ENCODE measurements around the gene GABRG3. TPM values are rescaled to one million over a fixed set of nuclear protein-coding genes. Genes with fewer than 3 reads are reported as not detected.

Gene GABRG3
- polyA plus RNA-seq, 2 of the 4 experiments (the other 2 are of a cell fraction): 0.08 to 0.18 TPM

GRCh38 chr15:27070841-27071240 is 99.9 kb downstream of the GABRG3 start:
- TF ChIP-seq ELK1 (IDR thresholded peaks at IDR 0.05; ENCODE audit: low read depth, low read length): no peak
- TF ChIP-seq CHD4 (IDR thresholded peaks at IDR 0.05; ENCODE audit: borderline replicate concordance): no peak
- TF ChIP-seq ESRRA (IDR thresholded peaks at IDR 0.05; ENCODE audit: borderline replicate concordance, low read length): no peak
- no peak for TF ChIP-seq ZFP36 (IDR thresholded peaks at IDR 0.05; ENCODE audit: borderline replicate concordance, partially characterized antibody)
- TF ChIP-seq, protein P1, sequence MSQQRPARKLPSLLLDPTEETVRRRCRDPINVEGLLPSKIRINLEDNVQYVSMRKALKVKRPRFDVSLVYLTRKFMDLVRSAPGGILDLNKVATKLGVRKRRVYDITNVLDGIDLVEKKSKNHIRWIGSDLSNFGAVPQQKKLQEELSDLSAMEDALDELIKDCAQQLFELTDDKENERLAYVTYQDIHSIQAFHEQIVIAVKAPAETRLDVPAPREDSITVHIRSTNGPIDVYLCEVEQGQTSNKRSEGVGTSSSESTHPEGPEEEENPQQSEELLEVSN (IDR thresholded peaks at IDR 0.05; ENCODE audit: borderline replicate concordance, low read depth): no peak
- no peak for TF ChIP-seq POLR2AphosphoS2 (conservative IDR thresholded peaks at IDR 0.05; ENCODE audit: low read length)
- TF ChIP-seq ZSCAN20 (CRISPR knock-in tag; IDR thresholded peaks at IDR 0.05): no peak
- TF ChIP-seq, protein P2, sequence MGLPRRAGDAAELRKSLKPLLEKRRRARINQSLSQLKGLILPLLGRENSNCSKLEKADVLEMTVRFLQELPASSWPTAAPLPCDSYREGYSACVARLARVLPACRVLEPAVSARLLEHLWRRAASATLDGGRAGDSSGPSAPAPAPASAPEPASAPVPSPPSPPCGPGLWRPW (IDR thresholded peaks at IDR 0.05): no peak
- DNase-seq (ENCODE audit: low read depth in 1 of 2, low spot score in 1 of 2) (no peak), FAIRE-seq (no peak), ATAC-seq (no peak)
- H3K27ac ChIP-seq: no peak overlapping the region
- no peaks in the 10 kb centered on the region for H3K4me1 ChIP-seq
- WGBS (ENCODE audit: missing lambda C conversion rate): 10% methylated on average over 6 of the region's 6 CpGs
- H3K4me3 ChIP-seq: no peak overlapping the region
- H3K4me2 ChIP-seq: no peak overlapping the region
- CTCF ChIA-PET: interaction anchor here (1.2 to 1.9 kb wide), 3 partner anchors 12 to 98 kb away, joined by 3 to 8 read pairs (median 3); no protein-coding TSS in a partner anchor
- peaks cover 12% of the 10 kb centered on the region; the same call in 2 of the 3 replicates for H3K9me3 ChIP-seq
- POLR2A ChIA-PET: no interaction called here

GRCh38 chr15:27074179-27074578 is 103.2 kb downstream of the GABRG3 start:
- TF ChIP-seq HOXB13 (CRISPR knock-in tag; IDR thresholded peaks at IDR 0.05; ENCODE audit: low read depth): no peak
- no peak for TF ChIP-seq CEBPB (IDR thresholded peaks at IDR 0.05)
- no peak for TF ChIP-seq KDM1A (IDR thresholded peaks at IDR 0.05; ENCODE audit: low read depth)
- no peak for TF ChIP-seq ELK1 (IDR thresholded peaks at IDR 0.05; ENCODE audit: low read depth, low read length)
- TF ChIP-seq ZC3H11A (IDR thresholded peaks at IDR 0.05): no peak
- TF ChIP-seq, protein P3, sequence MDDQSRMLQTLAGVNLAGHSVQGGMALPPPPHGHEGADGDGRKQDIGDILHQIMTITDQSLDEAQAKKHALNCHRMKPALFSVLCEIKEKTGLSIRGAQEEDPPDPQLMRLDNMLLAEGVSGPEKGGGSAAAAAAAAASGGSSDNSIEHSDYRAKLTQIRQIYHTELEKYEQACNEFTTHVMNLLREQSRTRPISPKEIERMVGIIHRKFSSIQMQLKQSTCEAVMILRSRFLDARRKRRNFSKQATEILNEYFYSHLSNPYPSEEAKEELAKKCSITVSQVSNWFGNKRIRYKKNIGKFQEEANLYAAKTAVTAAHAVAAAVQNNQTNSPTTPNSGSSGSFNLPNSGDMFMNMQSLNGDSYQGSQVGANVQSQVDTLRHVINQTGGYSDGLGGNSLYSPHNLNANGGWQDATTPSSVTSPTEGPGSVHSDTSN (IDR thresholded peaks at IDR 0.05): no peak
- no peak for TF ChIP-seq CHD2 (IDR thresholded peaks at IDR 0.05; ENCODE audit: low read length, partially characterized antibody)
- TF ChIP-seq EHF (CRISPR knock-in tag; IDR thresholded peaks at IDR 0.05): no peak
- FAIRE-seq: no peak
- Histone ChIP-seq H3K4me2 (no peak overlapping the region), H3K9me3 (peaks cover 3% of the 10 kb centered on the region; the same call in 1 of the 3 replicates), H3K4me1 (no peaks in the 10 kb centered on the region), H3K4me3 (no peak overlapping the region), H3K27ac (no peak overlapping the region)
- no peak for DNase-seq (ENCODE audit: low read depth in 1 of 2, low spot score in 1 of 2)
- 10% methylated on average over 6 of the region's 6 CpGs for WGBS (ENCODE audit: missing lambda C conversion rate)
- ChIA-PET POLR2A (no interaction called here), CTCF (no interaction called here)
- no peak for ATAC-seq

- Histone ChIP-seq H3K27ac (no peak overlapping the region), H3K4me3 (no peak overlapping the region), H3K4me2 (no peak overlapping the region), H3K4me1 (no peaks in the 10 kb centered on the region), H3K9me3 (peaks cover 3% of the 10 kb centered on the region; the same call in 1 of the 3 replicates)
- ATAC-seq: peak; percentile 39 to 53; a peak in 3 of 6 replicates
- WGBS (ENCODE audit: missing lambda C conversion rate): 7% methylated on average over 5 of the region's 5 CpGs
- CTCF ChIA-PET: interaction anchor here (0.7 kb wide), 1 partner anchor 561 kb away, joined by 3 read pairs; no protein-coding TSS in a partner anchor
- TF ChIP-seq CBX2 (IDR thresholded peaks at IDR 0.05; ENCODE audit: borderline replicate concordance, low read depth) (no peak), CBX8 (IDR thresholded peaks at IDR 0.05) (no peak), POLR2AphosphoS2 (conservative IDR thresholded peaks at IDR 0.05; ENCODE audit: low read length) (no peak), GATA3 (IDR thresholded peaks at IDR 0.05; ENCODE audit: borderline replicate concordance) (no peak), HEYL (CRISPR knock-in tag; IDR thresholded peaks at IDR 0.05) (no peak), ELK1 (IDR thresholded peaks at IDR 0.05; ENCODE audit: low read depth, low read length) (no peak), ZNF302 (CRISPR knock-in tag; IDR thresholded peaks at IDR 0.05) (no peak), ATOH8 (CRISPR knock-in tag; IDR thresholded peaks at IDR 0.05; ENCODE audit: low read depth) (no peak), ESRRA (IDR thresholded peaks at IDR 0.05; ENCODE audit: borderline replicate concordance, low read length) (no peak), HOXB13 (CRISPR knock-in tag; IDR thresholded peaks at IDR 0.05; ENCODE audit: low read depth) (no peak), KDM1A (IDR thresholded peaks at IDR 0.05; ENCODE audit: low read depth) (no peak), MYC (IDR thresholded peaks at IDR 0.05; ENCODE audit: borderline replicate concordance, low read length) (no peak), HMGXB4 (CRISPR knock-in tag; IDR thresholded peaks at IDR 0.05; ENCODE audit: borderline replicate concordance) (no peak)
- TF ChIP-seq, protein P2 (IDR thresholded peaks at IDR 0.05): no peak
- POLR2A ChIA-PET: no interaction called here
- DNase-seq (ENCODE audit: low read depth in 1 of 2, low spot score in 1 of 2): no peak
- no peak for FAIRE-seq
These were observed 106.8 kb downstream of the GABRG3 start for GRCh38 chr15:27077790-27078189.
